Stimulated activated CD4-positive, alpha-beta T cell treated with anti-CD3 and anti-CD28 coated beads, Interleukin-12 subunit alpha, Interleukin-12 subunit beta, amount 100 ng/mL, for 4 hours (primary cell): ENCODE results near the gene OARD1.
"Not testable (repeated sequence)": the region's sequence is repeated elsewhere in the genome, so short reads cannot be mapped to it uniquely, and the experiment has no call there.

Source experiments
- DNase-seq: peaks from one replicate; pipeline ENCODE4 v3.0.0-alpha.2; 2020

The OARD1 gene

GRCh38 chr6:41025966-41026530 lies 46.1 kb downstream of the OARD1 start:
- DNase-seq: no peak

- DNase-seq: no peak
These were observed 49.0 kb downstream of the OARD1 start for GRCh38 chr6:41023114-41023513.

GRCh38 chr6:41022294-41022693 lies 49.9 kb downstream of the OARD1 start:
- no peak for DNase-seq

GRCh38 chr6:41021832-41022231 lies 50.3 kb downstream of the OARD1 start:
- no peak for DNase-seq

GRCh38 chr6:41017663-41018062 lies 54.5 kb downstream of the OARD1 start:
- no peak for DNase-seq

GRCh38 chr6:41015860-41016259 lies 56.3 kb downstream of the OARD1 start:
- not testable (repeated sequence) for DNase-seq

- DNase-seq: no peak
These were observed 57.4 kb downstream of the OARD1 start for GRCh38 chr6:41014780-41015179.
